ENCODE data around the gene CCBE1. TPM values are rescaled to one million over a fixed set of nuclear protein-coding genes. Genes with fewer than 3 reads are reported as not detected.

Gene CCBE1
- total RNA-seq, 1 experiment from 2014 or later: 0.09 TPM

- Mint-ChIP-seq H3K4me3 (ENCODE audit: unreplicated experiment) (no peak overlapping the region), H3K27ac (ENCODE audit: unreplicated experiment) (no peak overlapping the region), H3K4me1 (ENCODE audit: low read depth, unreplicated experiment) (no peaks in the 10 kb centered on the region), H3K27me3 (ENCODE audit: insufficient read depth, unreplicated experiment) (peaks cover 9% of the 10 kb centered on the region), H3K36me3 (ENCODE audit: insufficient read depth, unreplicated experiment) (no peaks in the 10 kb centered on the region), H3K9me3 (ENCODE audit: unreplicated experiment) (no peaks in the 10 kb centered on the region)
- H3K9me3 ChIP-seq: no peaks in the 10 kb centered on the region
- ChIA-PET POLR2A (no interaction called here), CTCF (no interaction called here)
- H3K27me3 ChIP-seq (replicated peaks; ENCODE audit: control insufficient read depth, insufficient read depth, low read length): no peaks in the 10 kb centered on the region
- no TSS peak for BruUV-seq (replicated peaks)
- TF ChIP-seq CTCF (IDR thresholded peaks at IDR 0.05; ENCODE audit: insufficient read depth in 1 of 2, low read depth in 1 of 2, low read length in 1 of 2, severe bottlenecking in 1 of 2, unreplicated experiment in 1 of 2): no peak
- no peaks in the 10 kb centered on the region for H3K4me1 ChIP-seq
- intact Hi-C loops (cut with micrococcal nuclease; ENCODE audit: unreplicated experiment): no loop called here
- no peak overlapping the region for H3K4me3 ChIP-seq (ENCODE audit: low read depth, low read length)
- no peak for DNase-seq
- no peaks in the 10 kb centered on the region for H3K36me3 ChIP-seq (ENCODE audit: control insufficient read depth, insufficient read depth, low read length)
Measured at GRCh38 chr18:59536166-59536565, 161.1 kb downstream of the CCBE1 start.

- H3K4me3 ChIP-seq (ENCODE audit: low read depth, low read length): no peak overlapping the region
- H3K4me1 ChIP-seq: no peaks in the 10 kb centered on the region
- no peaks in the 10 kb centered on the region for H3K9me3 Mint-ChIP-seq (ENCODE audit: unreplicated experiment)
- H3K36me3 Mint-ChIP-seq (ENCODE audit: insufficient read depth, unreplicated experiment): no peaks in the 10 kb centered on the region
- no TSS peak for BruUV-seq (replicated peaks)
- H3K9me3 ChIP-seq: no peaks in the 10 kb centered on the region
- H3K4me1 Mint-ChIP-seq (ENCODE audit: low read depth, unreplicated experiment): no peaks in the 10 kb centered on the region
- no peak overlapping the region for H3K4me3 Mint-ChIP-seq (ENCODE audit: unreplicated experiment)
- ChIA-PET CTCF (no interaction called here), POLR2A (no interaction called here)
- H3K27me3 ChIP-seq (replicated peaks; ENCODE audit: control insufficient read depth, insufficient read depth, low read length): no peaks in the 10 kb centered on the region
- peaks cover 12% of the 10 kb centered on the region for H3K27me3 Mint-ChIP-seq (ENCODE audit: insufficient read depth, unreplicated experiment)
- no peak for DNase-seq
- intact Hi-C loops (cut with micrococcal nuclease; ENCODE audit: unreplicated experiment): no loop called here
- H3K27ac Mint-ChIP-seq (ENCODE audit: unreplicated experiment): no peak overlapping the region
- H3K36me3 ChIP-seq (ENCODE audit: control insufficient read depth, insufficient read depth, low read length): no peaks in the 10 kb centered on the region
- TF ChIP-seq CTCF (IDR thresholded peaks at IDR 0.05; ENCODE audit: insufficient read depth in 1 of 2, low read depth in 1 of 2, low read length in 1 of 2, severe bottlenecking in 1 of 2, unreplicated experiment in 1 of 2): no peak
Measured at GRCh38 chr18:59535055-59535454, 162.2 kb downstream of the CCBE1 start.

- intact Hi-C loops (cut with micrococcal nuclease; ENCODE audit: unreplicated experiment): no loop called here
- CTCF ChIA-PET: no interaction called here
- Mint-ChIP-seq H3K9me3 (ENCODE audit: unreplicated experiment) (no peaks in the 10 kb centered on the region), H3K27me3 (ENCODE audit: insufficient read depth, unreplicated experiment) (peaks cover 3% of the 10 kb centered on the region), H3K27ac (ENCODE audit: unreplicated experiment) (no peak overlapping the region), H3K36me3 (ENCODE audit: insufficient read depth, unreplicated experiment) (no peaks in the 10 kb centered on the region), H3K4me3 (ENCODE audit: unreplicated experiment) (no peak overlapping the region), H3K4me1 (ENCODE audit: low read depth, unreplicated experiment) (no peaks in the 10 kb centered on the region)
- no peak for TF ChIP-seq CTCF (IDR thresholded peaks at IDR 0.05; ENCODE audit: insufficient read depth in 1 of 2, low read depth in 1 of 2, low read length in 1 of 2, severe bottlenecking in 1 of 2, unreplicated experiment in 1 of 2)
- H3K36me3 ChIP-seq (ENCODE audit: control insufficient read depth, insufficient read depth, low read length): no peaks in the 10 kb centered on the region
- BruUV-seq (replicated peaks): no TSS peak
- no peaks in the 10 kb centered on the region for H3K27me3 ChIP-seq (replicated peaks; ENCODE audit: control insufficient read depth, insufficient read depth, low read length)
- peak in 1 of 2 experiments; percentile 39 for DNase-seq
- POLR2A ChIA-PET: no interaction called here
- H3K9me3 ChIP-seq: no peaks in the 10 kb centered on the region
- H3K4me1 ChIP-seq: no peaks in the 10 kb centered on the region
- no peak overlapping the region for H3K4me3 ChIP-seq (ENCODE audit: low read depth, low read length)
Measured at GRCh38 chr18:59528866-59529265, 168.4 kb downstream of the CCBE1 start.
